ENCODE data around the gene FAM3C. TPM values are rescaled to one million over a fixed set of nuclear protein-coding genes. Genes with fewer than 3 reads are reported as not detected.

Gene FAM3C
- total and polyA plus RNA-seq, 2 of the 4 experiments (the other 2 are of a cell fraction): 11.5 to 45.8 TPM

- POLR2A ChIA-PET (ENCODE audit: unreplicated experiment): interaction anchor here (1.0 kb wide), 1 partner anchor 115 kb away, joined by 4 read pairs; no protein-coding TSS in a partner anchor
- DNase-seq (no peak), ATAC-seq (ENCODE audit: low read depth) (peak; percentile 89)
- dilution Hi-C loops (cut with HindIII; ENCODE audit: low sequenced_read_pairs, unreplicated experiment) (no loop called here), in situ Hi-C loops (cut with MboI; ENCODE audit: low sequenced_read_pairs) (loop anchor here (25.0 kb wide), 2 partner anchors 191 to 341 kb away; partner anchors contain the start of gene CPED1), intact Hi-C loops (cut with micrococcal nuclease) (no loop called here)
- CTCF ChIA-PET: no interaction called here
- H2AFZ ChIP-seq (replicated peaks; ENCODE audit: low read length, poor library complexity): peak within 1 kb of the TSS; percentile 87
- peak within 1 kb of the TSS; percentile 57 for H2AK9ac ChIP-seq (replicated peaks; ENCODE audit: low read depth, low read length, poor library complexity)
- H4K8ac ChIP-seq (ENCODE audit: low read depth in 2 of 2, low read length in 2 of 2): no peak within 1 kb of the TSS
- H3K9me3 ChIP-seq (ENCODE audit: control insufficient read depth, insufficient read depth, low read length): no peaks in the 10 kb centered on the region
- H3K9ac ChIP-seq (ENCODE audit: low read depth, low read length): no peak within 1 kb of the TSS; the same call in 1 of the 2 replicates
- no peak within 1 kb of the TSS; the same call in 1 of the 2 replicates for H3K4ac ChIP-seq (ENCODE audit: low read depth, low read length)
- peaks cover 21% of the 10 kb centered on the region for H3K27me3 ChIP-seq (ENCODE audit: control insufficient read depth, insufficient read depth, low read length)
- H3K4me3 ChIP-seq (ENCODE audit: insufficient read depth, low read depth, low read length): peak within 1 kb of the TSS; percentile 63
- H2BK15ac ChIP-seq (ENCODE audit: low read depth, low read length): no peak within 1 kb of the TSS
- H3K4me1 ChIP-seq (ENCODE audit: control insufficient read depth, insufficient read depth, low read length): no peaks in the 10 kb centered on the region
- no peak within 1 kb of the TSS for H2BK5ac ChIP-seq (ENCODE audit: low read depth, low read length, poor library complexity, severe bottlenecking)
- peak within 1 kb of the TSS; percentile 92 for H3K4me2 ChIP-seq (ENCODE audit: low read depth, low read length)
- no peaks in the 10 kb centered on the region for H3K36me3 ChIP-seq (ENCODE audit: control insufficient read depth, insufficient read depth, low read length)
- BruUV-seq (replicated peaks): no TSS peak
- no peak within 1 kb of the TSS; the same call in 1 of the 2 replicates for H2BK120ac ChIP-seq (ENCODE audit: low read depth, low read length)
- peak within 1 kb of the TSS; percentile 26; the same call in 1 of the 2 replicates for H4K91ac ChIP-seq (ENCODE audit: insufficient read depth, low read depth, low read length)
- peak within 1 kb of the TSS; percentile 65; the same call in 1 of the 2 replicates for H3K23ac ChIP-seq (ENCODE audit: low read depth, low read length)
- TF ChIP-seq FOS (IDR thresholded peaks at IDR 0.05; ENCODE audit: low read depth, low read length) (no peak), RCOR1 (IDR thresholded peaks at IDR 0.05; ENCODE audit: insufficient replicate concordance, low read length) (no peak)
- H2BK20ac ChIP-seq (ENCODE audit: low read depth, low read length): no peak within 1 kb of the TSS
- H4K20me1 ChIP-seq (ENCODE audit: insufficient read depth, low read length): no peaks in the 10 kb centered on the region
- H3K27ac ChIP-seq (ENCODE audit: insufficient read depth, low read length): no peak within 1 kb of the TSS
- 0 out of 2 replicates have a peak within 1 kb of the TSS, but pooled peaks have one; percentile 52 for H3K14ac ChIP-seq (replicated peaks; ENCODE audit: low read depth, low read length)
- no peaks in the 10 kb centered on the region for H3K9me1 ChIP-seq (ENCODE audit: insufficient read depth, low read length)
- H4K5ac ChIP-seq (ENCODE audit: low read depth, low read length): no peak within 1 kb of the TSS
- WGBS, 2 experiments (ENCODE audit: extremely low coverage in 2 of 2, insufficient read length in 1 of 2): 0% methylated on average over 1 of the region's 27 CpGs; no CpG with 5 or more reads in 1 of the 2 experiments
- H3K56ac ChIP-seq (ENCODE audit: extremely low read depth, insufficient read depth, low read length): no peak within 1 kb of the TSS
- H3K18ac ChIP-seq (ENCODE audit: low read depth, low read length): no peak within 1 kb of the TSS
- H2AK5ac ChIP-seq (ENCODE audit: low read depth, low read length): no peak within 1 kb of the TSS
- H3K79me1 ChIP-seq (ENCODE audit: low read depth in 1 of 2, low read length in 2 of 2): peaks cover 0 to 6% of the 10 kb centered on the region in 2 experiments; a peak in 1 of 4 replicates
Measured at GRCh38 chr7:121328508-121329190, 67.5 kb downstream of the FAM3C start, which contains the start of gene WNT16. WNT16 (plus strand) TSS chr7:121329000; CDS start chr7:121329293, 293 bp downstream.

Measured in IMR-90 (cell line).